Ecto neural progenitor cell (in vitro differentiated cells): ENCODE measurements around the gene KCTD13.
A peak's percentile ranks its signal among the peaks of the same experiment; 100 is the strongest.
"Not testable (repeated sequence)": the region's sequence is repeated elsewhere in the genome, so short reads cannot be mapped to it uniquely, and the experiment has no call there.

Source experiments
- DNase-seq: peaks from one replicate; pipeline ENCODE4 v3.0.0-alpha.2; 2018; ENCODE audit warnings: low spot score

Gene KCTD13

GRCh38 chr16:29906520-29907244 is 19.3 kb downstream of the KCTD13 start:
- DNase-seq: no peak

GRCh38 chr16:29905668-29906067 is 20.4 kb downstream of the KCTD13 start:
- DNase-seq: no peak

- no peak for DNase-seq
Observed at GRCh38 chr16:29904947-29905346, 21.1 kb downstream of the KCTD13 start.

- DNase-seq: no peak
Observed at GRCh38 chr16:29903590-29903989, 22.4 kb downstream of the KCTD13 start.

DNA sequence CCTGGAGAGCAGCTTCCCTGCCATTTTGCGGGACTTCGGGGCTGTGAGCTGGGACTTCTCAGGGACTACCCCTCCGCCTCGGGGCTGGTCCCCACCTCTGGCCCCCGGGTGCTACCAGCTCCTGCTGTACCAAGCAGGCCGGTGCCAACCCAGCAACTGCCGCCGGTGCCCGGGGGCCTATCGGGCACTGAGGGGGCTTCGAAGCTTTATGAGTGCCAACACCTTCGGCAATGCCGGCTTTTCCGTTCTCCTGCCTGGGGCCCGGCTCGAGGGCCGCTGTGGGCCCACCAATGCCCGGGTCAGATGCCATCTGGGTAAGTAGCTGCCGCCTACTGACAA is 24.4 kb downstream of the KCTD13 start:
- DNase-seq: no peak

- no peak for DNase-seq
Observed at GRCh38 chr16:29900888-29901606, 25.0 kb downstream of the KCTD13 start.

- DNase-seq: peak; percentile 93
Observed at GRCh38 chr16:29900102-29900887, 25.7 kb downstream of the KCTD13 start, which contains the start of gene ASPHD1. Gene ASPHD1, plus strand, starts transcription at chr16:29900488. Its CDS starts 484 bp downstream, at chr16:29900972.

- DNase-seq: peak; percentile 87
Observed at GRCh38 chr16:29899516-29900101, 26.4 kb downstream of the KCTD13 start, which contains the start of gene SEZ6L2. Gene SEZ6L2, minus strand, starts transcription at chr16:29899550. Its CDS starts 531 bp downstream, at chr16:29899019.

DNA sequence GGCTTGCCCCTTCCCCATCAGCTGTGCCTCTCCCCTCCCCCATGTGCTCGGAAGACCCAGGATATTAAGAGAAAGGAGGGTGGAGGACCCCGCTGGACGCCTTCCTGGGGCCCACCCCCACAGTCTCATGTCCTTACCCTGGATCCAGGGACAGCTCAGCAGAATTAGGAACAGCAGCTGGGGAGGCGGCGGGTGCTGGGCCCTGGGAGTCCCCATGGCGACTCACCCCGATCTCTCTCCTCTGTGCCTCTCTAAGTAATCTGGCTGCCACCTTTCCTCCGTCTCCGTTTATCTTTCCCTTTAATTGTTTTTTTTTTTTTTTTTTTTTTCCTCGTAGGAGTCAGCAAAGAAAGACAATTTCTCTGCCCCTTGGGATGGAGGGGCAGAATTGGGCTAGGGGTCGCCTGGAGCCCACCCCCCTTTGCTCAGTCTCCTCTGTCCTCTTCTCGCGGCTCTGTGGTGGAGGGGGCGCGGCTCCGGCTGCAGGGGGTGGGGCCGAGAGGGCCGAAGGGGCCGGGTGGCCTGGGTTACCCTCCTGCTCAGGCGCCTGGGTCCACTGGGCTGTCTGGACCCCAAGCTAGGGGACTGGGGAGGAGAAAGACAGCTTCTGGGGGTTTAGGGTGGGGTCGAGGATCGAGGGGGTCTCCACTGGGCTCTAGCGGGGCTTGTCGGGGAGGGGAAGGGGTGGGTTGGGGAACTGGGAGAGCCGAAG is 27.1 kb downstream of the KCTD13 start:
- peak; percentile 82 for DNase-seq

DNA sequence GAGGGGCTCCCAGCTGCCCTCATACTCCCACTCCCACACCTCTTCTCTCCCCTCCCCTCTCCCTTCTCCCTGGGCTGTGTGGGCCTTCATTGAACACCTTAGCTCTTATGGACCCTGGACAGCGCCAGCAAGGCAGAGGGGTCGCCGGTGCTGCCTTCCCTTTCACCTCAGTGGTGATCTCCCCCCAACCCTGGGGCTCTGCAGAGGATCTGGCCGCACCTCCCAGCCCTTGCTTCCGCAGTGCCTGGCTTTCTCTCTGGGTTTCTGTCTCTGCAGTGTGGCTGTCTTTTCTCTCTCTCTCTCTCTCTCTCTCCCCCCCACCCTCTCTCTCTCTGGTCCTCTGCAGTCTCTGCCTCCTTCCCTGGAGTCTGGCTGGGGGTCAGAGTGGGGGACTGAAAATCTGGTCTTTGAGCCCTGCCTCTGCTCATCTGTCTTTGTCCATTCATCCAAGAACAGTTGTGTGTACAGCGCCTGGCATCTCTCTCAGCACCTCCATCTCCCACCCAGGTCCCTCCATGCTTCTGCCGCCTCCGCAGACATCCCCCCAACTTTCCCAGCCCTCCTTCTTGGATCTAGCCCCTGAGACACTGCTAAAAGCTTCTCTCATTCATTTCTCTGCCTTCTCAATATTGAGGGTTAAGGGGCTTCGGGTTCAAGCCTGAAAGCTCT is 27.8 kb downstream of the KCTD13 start:
- peak; percentile 62 for DNase-seq

GRCh38 chr16:29897333-29897732 is 28.7 kb downstream of the KCTD13 start:
- no peak for DNase-seq

- no peak for DNase-seq
Observed at GRCh38 chr16:29896841-29897240, 29.2 kb downstream of the KCTD13 start.

GRCh38 chr16:29894352-29894751 is 31.7 kb downstream of the KCTD13 start:
- DNase-seq: no peak

DNA sequence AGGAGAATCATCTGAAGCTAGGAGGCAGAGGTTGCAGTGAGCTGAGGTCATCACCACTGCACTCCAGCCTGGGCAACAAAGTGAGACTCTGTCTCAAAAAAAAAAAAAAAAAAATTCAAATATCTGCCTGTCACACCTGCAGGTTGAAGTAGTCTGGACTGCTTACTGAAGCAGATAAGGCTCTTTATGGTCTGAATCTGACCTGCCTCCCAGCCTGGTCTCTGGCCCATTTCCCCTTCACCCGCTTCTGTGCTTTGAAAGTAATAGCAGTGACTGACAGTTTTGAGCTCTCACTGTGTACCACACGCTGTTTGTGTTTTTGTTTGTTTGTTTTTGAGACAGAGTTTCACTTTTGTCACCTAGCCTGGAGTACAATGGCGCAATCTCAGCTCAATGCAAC is 32.5 kb downstream of the KCTD13 start:
- DNase-seq: no peak

DNA sequence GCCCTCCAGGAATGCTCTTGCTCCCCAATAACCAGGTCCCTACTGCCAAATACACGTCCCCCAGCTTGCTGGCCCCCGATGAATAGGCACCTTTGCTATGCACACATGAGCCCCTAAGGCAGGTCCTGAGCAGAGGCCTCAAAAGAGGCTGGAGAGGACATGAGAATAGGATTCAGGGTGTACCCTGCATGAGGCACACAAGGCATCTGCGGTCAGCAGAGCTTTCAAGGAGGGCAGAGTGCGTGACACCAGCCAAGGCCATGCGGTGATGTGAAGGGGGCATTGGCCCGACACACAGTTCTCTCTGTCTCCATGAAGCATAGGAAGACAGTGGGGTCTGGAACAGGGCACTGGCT is 33.6 kb downstream of the KCTD13 start:
- DNase-seq: no peak

DNA sequence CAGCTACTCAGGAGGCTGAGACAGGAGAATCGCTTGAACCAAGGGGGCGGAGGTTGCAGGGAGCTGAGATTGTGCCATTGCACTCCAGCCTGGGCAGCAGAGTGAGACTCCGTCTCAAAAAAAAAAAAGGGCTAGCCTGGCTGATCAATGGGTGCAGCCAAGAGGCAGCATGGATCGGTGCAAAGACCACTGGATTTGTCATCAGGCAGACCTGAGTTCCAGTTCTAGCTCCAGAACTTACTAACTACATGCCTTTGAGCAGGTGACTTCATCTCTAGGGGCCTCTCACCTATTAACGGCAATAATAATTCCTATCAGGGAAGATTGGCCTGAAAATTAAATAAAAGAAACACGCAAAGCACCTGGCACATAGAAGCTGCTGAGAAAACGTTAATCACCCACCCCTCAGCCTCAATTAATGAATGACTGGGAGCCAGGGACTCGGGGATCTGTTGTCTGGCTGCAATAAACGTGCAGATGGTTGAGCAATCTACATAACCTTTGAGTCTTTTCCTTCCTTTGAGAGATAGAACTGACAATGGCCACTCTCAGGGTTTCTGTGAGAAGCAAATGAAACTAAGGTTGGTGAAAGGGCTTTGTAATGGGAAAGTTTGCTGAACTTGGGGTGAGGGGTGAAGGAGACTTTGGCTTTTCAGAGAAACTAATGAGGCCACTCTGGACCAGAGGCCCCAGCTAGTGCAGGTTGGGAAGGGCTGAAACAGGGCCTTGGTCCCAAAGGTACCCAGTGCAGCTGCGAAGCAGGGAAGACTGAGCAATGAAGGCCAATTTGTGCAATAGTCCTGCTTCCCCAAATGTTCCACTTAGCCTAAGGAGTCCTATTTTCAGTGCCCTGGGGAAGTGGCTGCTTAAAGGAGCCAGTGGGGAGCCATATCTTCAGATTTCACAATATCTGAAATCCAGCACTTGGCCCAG is 34.2 kb downstream of the KCTD13 start:
- no peak for DNase-seq

DNA sequence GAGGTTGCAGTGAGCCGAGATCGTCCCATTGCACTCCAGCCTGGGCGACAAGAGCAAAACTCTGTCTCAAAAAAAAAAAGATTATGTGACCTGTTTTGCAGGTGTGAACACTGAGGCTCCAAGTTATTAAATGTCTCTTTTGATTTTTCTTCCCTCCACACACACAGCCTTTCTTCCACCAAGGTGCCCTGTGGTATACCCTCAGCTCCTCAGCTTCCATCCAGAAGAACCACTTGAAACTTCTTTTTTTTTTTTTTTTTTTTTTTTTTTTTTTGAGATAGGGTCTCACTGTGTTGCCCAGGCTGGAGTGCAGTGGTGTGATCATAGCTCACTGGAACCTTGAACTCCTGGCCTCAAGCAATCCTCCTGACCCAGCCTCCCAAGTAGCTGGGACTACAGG is 36.7 kb downstream of the KCTD13 start:
- DNase-seq: not testable (repeated sequence)

DNA sequence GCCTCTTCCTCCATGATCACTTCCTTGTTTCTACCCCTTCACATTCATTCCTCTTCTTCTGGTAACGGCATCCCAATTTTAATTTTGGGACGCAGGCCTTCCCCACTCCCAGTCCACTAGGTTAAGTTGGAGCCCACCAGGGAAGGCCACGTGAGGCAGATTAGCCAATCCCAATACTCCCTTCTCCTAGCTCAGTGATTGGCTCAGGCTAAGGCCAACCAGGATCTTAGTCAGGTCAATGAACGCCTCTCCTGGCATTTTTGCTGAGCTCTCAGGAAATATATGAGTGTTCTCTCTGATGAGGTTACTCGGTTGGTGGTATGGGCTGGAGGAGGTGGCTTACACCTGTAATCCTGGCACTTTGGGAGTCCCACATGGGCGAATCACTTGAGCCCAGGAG is 42.0 kb downstream of the KCTD13 start:
- DNase-seq: no peak

- DNase-seq: no peak
Observed at GRCh38 chr16:29881050-29881449, 45.0 kb downstream of the KCTD13 start.

- DNase-seq: no peak
Observed at GRCh38 chr16:29878172-29878571, 47.9 kb downstream of the KCTD13 start.
